Cardiac fibroblast (primary cell): ENCODE results near the gene DCX.
A peak's percentile ranks its signal among the peaks of the same experiment; 100 is the strongest.

ENCODE experiments used
- DNase-seq, 2 donors: peaks; one replicate each; pipeline versions ENCODE4 v3.0.0 to v3.0.0-alpha.2; 2010; ENCODE audit warnings: low read depth in 2 of 2
- H3K4me3 ChIP-seq, 2 donors: replicated peaks in 1 of 2; 1 replicate in 1 of 2; 2 replicates in 1 of 2; pipeline ENCODE4 v1.5.1; 2011; ENCODE audit warnings: low read depth in 2 of 2, low read length in 2 of 2, mild to moderate bottlenecking in 2 of 2, moderate library complexity in 1 of 2
- TF ChIP-seq, protein P1 (sequence below): IDR thresholded peaks from one replicate; pipeline ENCODE4 v1.5.1; 2011; ENCODE audit warnings: low read depth, mild to moderate bottlenecking, low read length, inconsistent platforms

DCX gene

DNA sequence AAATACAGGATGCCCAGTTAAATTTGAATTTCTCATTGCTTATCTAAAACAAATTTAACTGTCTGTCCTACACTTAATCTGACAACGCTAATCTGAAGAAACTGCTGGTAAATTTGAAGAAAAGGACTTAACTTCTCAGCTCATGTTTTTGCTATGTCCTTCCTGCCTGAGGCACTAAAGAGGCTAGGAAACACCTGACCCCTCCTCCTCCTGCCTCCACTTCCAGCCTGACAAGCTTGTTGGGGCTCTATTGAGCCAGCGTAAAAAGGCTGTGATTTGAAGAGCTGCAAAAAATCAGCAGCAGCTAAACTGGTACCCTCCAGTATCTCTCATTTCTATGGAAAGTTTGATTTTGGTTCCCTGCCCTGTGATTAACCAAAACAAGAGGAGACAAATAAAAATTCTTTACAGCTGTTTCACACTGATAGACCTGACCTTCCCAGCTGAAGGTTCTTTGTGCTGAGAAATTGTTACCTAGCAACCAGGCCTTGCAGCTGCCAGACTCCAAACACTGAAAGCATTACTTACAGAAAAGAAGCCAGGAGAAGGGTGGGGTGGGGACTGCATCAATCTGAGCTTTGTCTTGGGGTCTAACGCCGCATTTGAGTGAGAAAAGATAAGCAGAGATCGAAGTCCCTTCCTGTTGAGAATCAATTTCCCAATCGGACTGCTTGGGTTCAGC lies 35.0 kb downstream of the DCX start:
- H3K4me3 ChIP-seq = no peak overlapping the region
- DNase-seq = no peak
- TF ChIP-seq, protein P1, sequence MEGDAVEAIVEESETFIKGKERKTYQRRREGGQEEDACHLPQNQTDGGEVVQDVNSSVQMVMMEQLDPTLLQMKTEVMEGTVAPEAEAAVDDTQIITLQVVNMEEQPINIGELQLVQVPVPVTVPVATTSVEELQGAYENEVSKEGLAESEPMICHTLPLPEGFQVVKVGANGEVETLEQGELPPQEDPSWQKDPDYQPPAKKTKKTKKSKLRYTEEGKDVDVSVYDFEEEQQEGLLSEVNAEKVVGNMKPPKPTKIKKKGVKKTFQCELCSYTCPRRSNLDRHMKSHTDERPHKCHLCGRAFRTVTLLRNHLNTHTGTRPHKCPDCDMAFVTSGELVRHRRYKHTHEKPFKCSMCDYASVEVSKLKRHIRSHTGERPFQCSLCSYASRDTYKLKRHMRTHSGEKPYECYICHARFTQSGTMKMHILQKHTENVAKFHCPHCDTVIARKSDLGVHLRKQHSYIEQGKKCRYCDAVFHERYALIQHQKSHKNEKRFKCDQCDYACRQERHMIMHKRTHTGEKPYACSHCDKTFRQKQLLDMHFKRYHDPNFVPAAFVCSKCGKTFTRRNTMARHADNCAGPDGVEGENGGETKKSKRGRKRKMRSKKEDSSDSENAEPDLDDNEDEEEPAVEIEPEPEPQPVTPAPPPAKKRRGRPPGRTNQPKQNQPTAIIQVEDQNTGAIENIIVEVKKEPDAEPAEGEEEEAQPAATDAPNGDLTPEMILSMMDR = no peak

DNA sequence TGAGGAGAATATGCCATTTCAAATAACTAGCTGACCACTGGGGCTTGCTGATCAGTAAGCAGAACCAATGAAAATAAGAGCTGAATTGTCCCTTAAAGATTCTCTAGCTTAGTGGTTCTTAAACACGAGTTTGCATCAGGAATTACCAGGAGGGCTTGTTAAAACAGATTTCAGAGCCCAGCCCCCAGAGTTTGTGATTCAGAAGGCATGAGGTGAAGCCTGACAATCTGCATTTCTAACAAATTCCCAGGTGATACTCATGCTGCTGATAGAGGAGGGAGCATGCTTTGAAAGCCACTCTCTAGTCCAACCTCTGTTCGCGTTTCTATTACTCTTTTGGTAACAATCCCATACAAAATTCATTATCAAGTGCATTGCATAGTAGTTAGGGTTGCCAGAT lies 35.5 kb downstream of the DCX start:
- no peak overlapping the region for H3K4me3 ChIP-seq
- no peak for DNase-seq
- TF ChIP-seq, protein P1 = no peak

DNA sequence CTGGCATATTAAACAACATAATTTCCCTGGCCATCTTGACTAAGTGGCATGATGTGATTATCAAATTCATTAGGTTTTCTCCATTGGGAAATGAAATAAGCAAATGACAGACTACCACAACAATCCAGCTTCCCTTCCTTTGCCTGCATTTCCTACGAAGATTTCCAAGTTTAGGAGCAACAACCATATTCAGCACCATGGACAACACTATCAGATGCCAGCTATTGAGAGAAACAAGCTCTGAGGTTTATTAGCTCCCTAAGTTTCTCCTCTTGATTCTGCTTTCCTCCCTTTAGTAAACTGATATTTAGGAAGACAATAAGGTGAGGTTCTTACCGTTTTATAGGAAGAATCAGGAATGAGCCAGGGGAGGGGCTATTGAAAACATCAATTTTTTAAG lies 36.2 kb downstream of the DCX start:
- H3K4me3 ChIP-seq = no peak overlapping the region
- peak in 1 of 2 donors; percentile 1 for DNase-seq
- TF ChIP-seq, protein P1 = no peak

DNA sequence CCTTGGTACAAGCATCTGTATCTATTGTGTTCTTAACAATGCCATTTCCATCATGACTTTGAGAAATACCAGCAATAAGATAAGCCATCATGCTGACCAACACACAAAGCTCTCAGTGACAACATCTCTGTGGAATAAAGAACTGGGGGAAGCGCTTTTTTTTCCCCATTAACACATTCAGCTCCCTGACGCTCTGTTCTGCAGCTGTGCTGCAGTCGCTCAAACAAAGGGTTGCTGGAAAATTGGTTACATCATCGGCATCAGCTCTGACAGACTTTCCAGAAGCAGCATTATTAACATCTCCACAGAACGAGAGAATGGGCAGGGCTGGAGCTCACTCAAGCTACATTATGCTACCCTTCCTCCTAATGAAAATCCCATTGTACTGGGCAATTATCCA lies 39.9 kb downstream of the DCX start:
- H3K4me3 ChIP-seq = no peak overlapping the region
- no peak for DNase-seq
- TF ChIP-seq, protein P1 = no peak

DNA sequence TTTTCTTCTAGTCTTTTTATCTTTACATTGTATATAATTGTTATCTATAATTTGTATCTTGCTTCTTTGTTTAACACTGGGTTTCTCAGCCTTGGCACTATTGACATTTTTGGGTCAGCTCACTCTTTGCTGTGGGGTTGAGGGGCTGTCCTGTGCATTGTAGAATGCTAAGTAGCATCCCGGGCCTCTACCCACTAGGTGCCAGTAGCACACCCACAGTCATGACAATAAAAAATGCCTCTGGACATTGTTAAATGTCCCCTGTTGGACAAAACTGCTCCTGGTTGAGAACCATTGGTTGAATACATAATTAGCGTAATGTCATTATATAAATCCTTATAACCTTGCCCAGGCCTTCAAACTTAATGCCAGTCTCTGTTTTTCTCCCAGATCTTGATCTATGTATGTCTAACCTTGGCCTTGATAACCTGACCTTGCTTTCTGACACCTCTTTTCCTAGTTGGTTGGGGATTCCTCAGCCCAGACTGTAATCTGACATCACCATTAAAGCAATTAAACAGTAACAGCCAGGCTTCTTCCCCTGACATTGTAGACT lies 46.1 kb downstream of the DCX start:
- DNase-seq = no peak
- no peak overlapping the region for H3K4me3 ChIP-seq
- TF ChIP-seq, protein P1 = no peak

DNA sequence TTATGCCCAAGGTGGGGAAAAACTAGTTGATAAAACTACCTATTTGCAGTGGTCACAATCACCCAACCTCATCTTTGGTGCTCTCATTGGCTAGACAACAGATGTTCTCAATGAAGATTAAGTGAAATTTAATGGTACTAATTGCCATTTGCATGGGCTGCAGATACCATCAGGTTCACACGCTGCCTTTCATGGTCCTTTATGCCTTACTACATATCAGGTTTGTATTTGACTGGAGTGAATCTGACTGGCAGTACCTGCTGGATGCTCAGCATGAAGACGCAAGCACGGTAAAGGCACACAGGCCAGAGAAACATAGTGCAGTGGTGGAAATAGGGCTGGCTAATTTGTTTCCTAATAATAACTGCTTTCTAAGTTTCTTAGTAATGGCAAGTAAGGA lies 48.3 kb downstream of the DCX start:
- no peak overlapping the region for H3K4me3 ChIP-seq
- TF ChIP-seq, protein P1 = no peak
- no peak for DNase-seq

DNA sequence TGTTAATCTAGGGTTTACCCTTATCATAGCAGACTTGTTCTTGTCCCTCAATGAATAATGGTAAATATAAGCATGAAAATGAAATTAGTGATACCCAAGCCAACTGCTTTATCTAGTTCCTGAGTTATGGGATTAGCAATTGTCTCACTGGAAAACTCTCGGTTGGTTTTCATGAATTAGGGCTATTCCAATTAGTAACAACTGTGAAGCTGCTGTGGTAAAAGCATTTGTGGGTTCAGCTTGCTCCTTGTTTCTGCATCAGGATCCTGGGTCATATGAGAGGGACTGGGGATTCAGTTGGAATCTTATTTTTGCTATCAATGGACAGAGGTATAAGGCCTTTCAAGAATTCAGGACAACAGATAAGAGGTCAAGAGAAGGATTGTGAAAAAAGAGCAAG lies 50.2 kb downstream of the DCX start:
- H3K4me3 ChIP-seq = no peak overlapping the region
- DNase-seq = no peak
- TF ChIP-seq, protein P1 = no peak
